HG02973 (cell line): ENCODE measurements around the gene PPP1R3G.
A peak's percentile ranks its signal among the peaks of the same experiment; 100 is the strongest.
"Not testable (repeated sequence)": the region's sequence is repeated elsewhere in the genome, so short reads cannot be mapped to it uniquely, and the experiment has no call there.

Source experiments
- ATAC-seq: cut with Tn5 transposase; IDR thresholded peaks from one replicate; pipeline ENCODE4 v1.9.1; 2021; ENCODE audit warnings: moderate library complexity; ENCODE audit not compliant: unreplicated experiment

The PPP1R3G gene

DNA sequence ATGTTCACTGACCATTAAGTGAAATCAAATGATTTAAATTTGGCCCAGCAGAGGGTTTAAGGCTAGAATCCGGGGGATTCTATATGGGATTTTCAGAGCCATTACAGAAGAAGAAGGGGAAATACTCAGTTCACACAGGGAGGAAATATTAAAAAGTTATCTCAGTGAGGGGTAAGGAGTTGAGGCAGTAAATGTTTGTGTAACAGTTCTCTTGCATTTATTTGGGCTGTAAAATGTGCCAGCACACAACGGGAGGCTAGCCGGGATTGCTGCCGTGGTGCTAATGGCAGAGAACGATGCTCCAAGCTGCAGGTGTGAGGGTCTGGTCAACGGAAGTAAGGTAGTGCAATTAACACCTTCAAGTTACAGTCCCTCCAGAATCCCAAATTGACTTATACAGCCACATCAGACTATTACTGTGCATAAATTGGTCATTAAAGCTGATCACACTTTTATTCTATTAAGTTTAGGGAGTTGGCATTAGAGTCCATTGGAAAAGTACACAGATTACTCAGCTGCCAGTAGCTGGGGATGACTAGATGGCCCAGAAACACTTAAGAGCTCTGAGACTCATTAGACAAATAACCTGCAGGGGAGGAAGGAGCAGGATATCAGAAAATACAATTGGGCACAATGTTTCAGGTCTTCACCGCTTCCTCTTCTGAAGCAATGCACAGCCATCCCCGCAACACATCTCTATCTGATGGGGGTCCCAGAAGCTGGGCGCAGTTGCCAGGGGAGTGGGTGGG lies 31.3 kb downstream of the PPP1R3G start:
- no peak for ATAC-seq

DNA sequence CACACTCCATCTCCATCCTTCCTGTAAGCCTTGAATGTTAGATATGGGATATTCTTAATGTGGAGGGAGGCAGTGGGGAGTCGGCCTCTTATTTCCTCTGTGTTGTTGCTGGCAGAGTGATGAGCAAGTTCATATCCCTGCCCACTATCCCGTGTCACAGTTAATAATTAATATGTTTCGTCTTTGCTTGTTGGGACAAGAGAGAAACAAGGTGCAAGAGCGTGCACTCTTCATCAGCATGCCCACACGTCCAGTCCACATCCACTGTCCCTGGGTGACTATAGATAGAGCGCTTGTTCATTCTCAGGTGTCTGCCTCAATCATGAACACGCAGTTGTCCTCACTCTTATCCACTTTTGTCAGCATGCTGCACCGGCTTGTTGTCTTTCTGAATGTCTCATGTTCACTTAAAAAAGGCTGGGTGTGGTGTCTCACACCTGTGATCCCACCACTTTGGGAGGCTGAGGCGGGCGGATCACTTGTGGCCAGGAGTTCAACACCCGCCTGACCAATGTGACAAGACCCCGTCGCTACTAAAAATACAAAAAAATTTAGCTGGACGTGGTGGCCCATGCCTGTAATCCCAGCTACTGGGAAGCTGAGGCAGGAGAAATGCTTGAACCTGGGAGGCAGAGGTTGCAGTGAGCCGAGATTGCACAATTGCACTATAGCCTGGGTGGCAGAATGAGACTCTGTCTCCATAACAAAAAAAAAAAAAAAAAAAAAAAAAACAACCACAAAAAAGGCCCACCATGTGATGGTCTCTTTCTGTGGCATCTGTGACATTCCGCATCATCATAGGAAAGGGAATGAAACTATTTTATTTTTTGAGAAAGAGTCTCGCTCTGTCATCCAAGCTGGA lies 34.2 kb downstream of the PPP1R3G start:
- ATAC-seq, result no peak

DNA sequence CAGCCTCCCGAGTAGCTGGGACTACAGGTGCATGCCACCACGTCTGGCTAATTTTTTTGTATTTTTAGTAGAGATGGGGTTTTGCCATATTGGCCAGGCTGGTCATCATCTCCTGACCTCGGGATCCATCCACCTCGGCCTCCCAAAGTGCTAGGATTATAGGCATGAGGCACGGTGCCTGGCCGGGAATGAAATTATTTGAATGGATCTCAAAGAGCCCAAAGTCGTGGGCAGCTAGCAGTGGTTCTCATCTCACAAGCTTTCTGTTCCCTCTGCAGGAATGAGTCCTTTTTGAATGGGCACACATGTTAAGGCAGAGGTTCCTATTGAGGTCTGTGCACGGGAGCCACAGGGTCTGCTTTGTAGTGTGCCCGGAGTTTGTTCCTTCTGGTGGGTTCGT lies 34.9 kb downstream of the PPP1R3G start:
- ATAC-seq, result no peak

DNA sequence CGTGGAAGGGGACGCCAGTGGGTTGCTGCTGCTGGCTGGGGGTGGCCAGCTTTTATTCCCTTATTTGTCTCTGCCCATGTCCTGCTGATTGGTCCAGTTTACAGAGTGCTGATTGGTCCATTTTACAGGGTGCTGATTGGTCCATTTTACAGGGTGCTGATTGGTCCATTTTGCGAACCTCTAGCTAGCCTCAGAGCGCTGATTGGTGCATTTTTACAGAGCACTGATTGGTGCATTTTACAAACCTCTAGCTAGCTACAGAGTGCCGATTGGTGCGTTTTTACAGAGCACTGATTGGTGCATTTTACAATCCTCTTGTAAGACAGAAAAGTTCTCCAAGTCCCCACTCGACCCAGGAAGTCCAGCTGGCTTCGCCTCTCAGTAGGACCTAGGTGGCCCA lies 35.4 kb downstream of the PPP1R3G start:
- not testable (repeated sequence) for ATAC-seq

DNA sequence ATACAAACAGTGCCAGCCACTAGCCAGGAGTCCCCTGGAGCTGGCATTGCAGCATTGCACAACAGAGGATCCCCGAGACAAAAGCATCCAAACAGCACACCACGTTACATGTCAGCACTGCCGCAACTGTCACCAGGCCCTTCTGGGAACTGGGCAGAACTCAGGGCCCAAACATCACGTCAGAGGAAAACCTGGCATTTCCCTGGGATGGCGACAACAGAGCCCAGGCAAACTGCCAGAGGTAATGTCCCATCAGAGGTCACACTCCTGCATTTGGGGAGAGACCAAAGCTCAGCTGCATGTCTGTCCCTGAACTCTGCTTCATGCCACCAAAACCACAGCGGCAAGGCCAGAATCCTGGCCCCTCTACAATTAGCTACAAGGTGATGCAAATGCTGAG lies 36.3 kb downstream of the PPP1R3G start:
- no peak for ATAC-seq

DNA sequence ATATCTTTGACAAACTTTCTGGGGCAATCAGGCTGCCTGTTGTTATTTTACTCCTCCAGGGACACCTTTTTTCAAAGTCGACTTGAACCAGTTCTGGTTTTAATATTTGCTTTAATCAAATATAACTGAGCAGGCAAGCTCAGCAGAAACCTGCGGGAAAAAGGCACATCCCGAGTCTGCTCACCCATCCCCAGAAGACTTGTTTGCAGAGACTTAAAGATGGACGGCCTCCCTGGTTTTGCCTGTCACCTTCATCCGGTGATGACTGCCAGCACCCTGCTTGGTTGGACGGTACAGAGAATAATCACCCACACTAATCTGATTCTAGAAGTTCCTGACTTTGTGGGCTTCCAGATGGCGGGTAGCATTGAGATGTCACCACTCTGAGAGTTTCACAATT lies 36.8 kb downstream of the PPP1R3G start:
- no peak for ATAC-seq

DNA sequence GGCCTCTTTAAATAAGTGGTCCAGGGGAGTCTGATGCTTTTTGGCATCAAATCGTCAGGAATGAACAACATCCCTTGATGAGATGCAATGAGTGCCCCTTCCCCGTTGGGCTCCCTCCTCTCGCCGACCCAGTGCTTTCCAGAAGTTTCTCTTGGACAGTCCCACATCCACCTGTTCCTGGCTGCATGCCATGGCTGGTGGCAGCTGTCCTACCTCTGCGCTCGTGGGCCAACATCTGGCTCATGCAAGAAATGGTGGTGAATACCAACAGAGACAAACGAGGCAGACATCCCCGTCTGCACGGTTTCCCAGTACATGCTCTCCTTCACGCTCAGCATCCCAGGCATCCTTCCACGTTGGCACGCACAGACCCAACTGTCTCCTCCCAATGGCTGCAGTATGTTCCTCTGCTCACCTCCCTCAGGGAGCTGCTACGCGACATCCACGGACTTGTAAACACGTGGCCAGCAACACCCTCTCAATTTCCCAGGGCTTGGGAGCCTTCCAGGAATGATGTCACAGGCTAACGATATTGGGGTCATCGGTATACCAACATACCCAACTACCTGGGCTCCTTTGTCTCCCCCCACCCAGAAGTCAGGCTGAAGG lies 37.5 kb downstream of the PPP1R3G start:
- no peak for ATAC-seq

DNA sequence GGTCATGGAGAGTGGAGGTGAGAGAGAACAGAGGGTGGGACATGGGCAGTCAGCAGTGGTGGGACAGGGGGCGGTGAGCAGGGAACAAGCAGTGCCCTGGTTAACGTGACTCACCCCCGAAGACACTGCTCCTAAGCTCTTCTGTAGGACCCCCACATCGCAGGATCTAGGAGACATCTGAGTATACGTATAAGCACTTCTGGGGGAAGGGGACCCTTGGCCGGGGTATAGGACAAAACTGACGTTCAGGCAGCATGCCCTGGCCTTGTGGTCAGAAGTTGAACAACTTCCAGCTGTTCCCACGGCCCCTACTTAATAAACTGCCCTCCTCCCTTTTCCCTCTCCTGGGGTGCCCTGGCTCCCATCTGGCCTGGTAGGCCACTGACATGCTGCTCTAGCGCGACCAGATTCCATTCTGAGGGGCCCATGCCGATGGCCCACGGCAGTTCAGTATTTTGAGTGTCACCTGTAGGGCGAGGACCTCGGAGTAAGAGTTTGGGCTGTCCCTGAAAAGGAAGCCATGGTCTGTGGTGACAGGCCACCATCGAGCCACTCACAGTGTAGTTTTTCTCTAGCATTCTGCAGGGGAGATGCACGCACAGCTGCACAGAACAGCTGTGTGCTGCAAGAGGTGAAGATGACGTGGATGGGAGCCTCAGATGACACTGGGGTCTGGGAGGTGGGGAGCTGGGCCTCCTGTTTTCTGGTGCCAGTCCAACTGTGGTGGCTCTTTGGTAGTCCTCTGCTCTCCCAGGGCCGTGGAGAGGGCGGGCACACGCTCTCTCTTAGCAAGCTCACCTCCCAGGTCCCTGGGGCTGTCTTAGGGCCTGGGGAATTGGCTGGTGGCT lies 38.4 kb downstream of the PPP1R3G start:
- ATAC-seq, result no peak

DNA sequence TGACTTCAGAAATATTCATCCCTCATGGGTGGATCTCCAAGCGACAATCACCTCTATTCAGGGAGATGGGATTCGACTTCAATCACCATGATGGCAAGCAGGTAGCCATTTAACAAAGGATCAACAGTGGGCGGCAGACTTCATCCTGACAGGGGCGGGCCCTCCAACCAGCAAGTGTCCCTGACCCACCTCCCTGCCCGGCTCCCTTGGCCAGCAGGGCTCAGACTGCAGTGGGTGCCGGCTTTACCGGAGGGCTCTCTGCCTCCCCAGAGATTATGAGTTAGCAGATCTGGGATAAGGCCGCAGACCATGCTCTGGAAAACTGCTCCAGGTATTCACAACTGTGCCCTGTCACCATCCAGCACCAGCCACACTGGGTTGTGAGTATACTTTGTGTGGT lies 39.4 kb downstream of the PPP1R3G start:
- no peak for ATAC-seq

DNA sequence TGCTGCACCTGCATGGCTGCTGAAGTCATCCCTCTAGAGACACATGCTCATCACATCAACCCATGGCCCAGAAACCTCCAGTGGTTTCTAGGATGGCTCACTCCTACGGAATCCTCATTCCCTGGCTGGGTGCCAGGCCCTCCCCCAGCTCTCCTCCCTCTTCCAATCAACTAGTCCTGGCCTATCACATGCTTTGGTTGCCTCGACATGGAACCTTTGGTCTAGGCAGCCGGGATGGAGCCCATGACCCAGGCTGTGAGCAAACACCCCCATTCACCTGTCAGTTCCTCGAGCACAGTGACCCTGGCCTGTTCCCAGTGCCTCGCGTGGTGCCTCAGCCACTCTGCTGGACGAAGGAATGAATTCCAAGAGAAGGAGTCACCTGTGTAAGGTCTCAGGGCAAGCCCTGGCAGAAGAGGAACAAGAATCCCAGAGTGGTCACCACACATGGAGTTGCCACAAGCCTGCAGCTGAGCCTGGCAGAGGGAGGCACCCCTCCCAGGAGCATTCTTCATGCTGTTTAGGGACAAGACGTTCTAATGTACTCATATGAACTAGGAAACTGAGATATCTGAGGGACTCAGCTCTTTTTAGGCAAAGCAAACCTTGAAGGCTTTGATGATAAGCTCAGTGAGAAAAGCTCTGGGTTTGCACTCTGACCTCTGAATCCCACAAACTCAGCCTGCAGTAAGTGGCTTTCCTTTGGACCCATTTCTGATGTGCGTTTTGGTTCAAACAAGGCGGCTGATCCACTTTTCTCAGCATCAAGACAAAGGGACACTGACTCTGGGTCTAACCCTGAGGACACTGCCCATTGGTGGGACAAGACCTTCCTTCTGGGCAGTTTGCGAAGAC lies 40.2 kb downstream of the PPP1R3G start:
- no peak for ATAC-seq

DNA sequence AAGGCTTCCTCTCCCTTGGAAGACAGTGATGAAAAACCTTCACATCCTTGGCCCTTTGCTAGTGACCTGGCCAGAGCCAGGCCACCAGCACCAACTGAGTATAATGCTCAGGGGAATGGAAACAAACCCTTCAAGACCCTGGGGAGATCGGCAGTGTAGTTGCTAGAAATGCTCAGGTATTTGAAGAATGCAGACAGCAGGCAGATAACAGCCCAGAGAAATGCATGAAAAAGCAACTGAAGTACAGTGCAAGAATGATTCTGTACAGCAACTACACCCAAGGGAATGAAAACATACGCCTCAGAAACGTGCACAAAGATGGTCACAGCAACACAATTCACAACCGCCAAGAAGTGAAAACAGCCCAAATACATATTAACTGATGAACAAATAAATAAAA lies 41.1 kb downstream of the PPP1R3G start:
- ATAC-seq, result no peak

DNA sequence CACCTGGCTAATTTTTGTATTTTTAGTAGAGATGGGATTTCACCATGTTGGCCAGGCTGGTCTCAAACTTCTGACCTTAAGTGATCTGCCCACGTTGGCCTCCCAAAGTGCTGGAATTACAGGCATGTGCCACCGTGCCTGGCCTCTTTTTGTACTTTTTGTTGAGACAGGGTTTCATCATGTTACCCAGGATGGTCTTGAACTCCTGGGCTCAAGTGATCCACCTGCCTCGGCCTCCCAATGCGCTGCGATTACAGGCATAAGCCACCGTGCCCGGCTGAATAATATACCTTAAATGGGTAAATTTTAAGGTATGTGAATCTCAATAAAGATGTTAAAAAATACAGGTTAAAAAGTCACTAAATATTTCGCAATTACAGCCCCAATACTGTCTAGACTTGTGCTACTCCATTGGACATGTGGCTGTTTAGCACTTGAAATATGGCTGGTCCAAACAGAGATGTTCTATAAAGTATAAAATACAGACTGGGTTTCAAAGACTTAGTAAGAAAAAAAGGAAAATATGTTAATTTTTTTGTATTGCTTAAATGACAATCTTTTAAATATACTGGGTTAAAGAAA lies 42.1 kb downstream of the PPP1R3G start:
- ATAC-seq, result no peak

DNA sequence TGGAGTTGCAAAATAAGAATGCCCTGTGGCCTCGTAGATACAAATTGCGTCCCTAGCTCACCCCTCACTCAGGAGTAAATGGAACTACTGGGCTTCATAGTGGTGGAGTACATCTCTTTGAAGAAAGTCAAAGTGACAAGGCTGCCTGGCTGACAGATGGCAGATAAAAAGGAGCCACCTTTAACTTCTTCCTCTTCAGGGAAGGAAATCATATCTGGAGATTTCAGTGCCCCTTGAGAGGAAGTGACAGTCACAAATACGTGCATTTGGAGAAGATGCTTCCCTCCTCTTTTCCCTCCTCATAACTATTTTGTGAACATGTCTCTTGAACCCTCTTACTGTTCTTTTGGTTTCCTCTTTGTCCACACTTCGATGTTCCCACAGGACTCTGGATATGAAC lies 43.2 kb downstream of the PPP1R3G start:
- ATAC-seq, result no peak

DNA sequence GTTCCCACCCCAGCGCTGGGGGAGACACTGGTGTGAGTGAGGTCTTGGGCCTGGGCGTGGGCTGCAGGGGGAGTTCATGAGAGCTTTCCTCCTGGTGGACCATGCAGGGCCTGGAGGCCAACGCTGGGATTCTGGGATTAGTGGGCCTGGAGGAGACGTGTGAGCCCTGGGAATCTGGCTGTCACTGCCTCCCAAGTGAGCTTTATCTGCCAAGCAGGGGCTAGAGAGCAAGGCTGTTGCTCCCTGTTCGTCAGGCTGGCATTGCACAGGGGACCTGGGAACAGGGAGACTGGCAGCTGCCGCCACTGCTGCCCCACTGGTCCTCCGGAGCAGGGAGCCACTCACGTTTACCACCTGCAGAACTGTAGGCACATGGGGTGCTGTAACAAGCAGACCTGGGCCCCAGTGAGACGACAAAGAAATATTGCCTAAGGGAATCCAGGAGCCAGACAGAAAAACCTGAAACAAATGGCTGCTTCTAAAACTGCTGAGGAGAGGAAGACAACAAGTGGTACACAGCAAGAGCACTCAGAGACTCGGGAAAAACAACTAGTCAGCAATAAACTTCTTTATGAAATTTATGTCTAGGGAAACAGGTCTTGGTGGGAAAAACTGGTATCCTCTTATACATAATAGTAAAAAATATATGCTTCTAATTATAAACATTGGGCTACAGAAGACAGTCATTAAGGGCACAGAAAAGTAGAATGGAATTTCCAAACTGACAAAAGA lies 45.2 kb downstream of the PPP1R3G start:
- no peak for ATAC-seq

DNA sequence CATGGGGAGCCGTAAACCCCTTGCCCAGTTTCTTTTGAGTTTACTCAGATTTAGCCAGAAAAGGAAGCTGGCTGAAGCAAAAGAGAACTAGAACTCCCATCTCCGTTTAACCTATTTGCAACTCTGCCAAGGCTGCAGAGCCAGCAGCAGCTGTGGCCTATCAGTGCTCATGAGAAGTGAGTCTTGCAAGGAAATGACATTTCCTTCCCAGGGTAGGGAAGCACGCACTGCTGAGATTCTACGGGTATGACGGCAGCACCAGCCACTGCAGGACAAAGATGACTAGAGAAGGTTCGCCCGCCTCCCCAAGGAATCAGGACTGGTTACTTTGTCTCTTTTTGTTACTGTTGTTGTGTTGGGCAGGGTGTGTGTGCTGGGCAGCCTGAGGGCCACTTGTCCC lies 47.6 kb downstream of the PPP1R3G start:
- peak; percentile 85 for ATAC-seq

DNA sequence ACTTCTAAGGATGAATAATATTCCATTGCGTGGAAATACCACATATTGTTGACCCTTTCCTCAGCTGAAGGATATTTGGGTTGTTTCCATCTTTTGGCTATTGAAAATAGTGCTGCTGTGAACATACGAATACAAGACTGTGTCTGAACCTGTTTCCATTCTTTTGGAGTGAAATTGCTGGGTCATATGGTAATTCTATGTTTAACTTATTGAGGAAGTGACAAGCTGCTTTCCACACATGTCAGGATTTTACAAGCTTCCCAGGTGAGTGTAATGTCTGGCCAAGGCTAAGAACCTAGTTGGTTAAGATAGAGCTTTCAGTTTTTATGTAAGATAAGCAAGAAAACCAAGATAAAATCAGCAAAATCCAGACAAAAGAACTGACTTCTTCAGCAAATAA lies 48.8 kb downstream of the PPP1R3G start:
- ATAC-seq, result no peak

DNA sequence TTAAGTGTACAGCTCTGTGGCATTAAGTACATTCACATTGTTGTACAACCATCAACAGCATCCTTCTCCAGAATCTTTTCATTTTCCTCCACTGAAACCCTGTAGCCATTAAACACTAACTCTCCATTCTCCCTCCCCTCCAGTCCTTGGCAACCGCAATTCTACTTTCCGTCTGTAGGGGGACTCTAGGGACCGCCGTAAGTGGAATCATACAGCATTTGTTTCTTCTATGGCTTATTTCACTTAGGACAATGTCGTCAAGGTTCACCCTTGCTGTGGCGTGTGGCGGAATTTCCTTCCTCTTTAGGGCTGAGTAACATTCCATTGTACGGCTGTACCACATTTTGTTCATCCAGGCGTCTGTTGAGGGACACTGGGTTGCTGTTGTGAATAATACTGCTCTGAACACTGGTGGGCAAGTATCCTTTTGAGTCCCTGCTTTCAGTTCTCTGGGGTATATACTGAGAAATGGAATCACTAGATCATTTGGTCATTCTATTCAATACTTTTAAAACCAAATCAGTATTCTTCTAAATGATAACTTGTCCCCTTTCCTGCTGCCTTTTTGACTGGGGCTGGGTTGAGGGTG lies 50.7 kb downstream of the PPP1R3G start:
- ATAC-seq, result peak; percentile 46

DNA sequence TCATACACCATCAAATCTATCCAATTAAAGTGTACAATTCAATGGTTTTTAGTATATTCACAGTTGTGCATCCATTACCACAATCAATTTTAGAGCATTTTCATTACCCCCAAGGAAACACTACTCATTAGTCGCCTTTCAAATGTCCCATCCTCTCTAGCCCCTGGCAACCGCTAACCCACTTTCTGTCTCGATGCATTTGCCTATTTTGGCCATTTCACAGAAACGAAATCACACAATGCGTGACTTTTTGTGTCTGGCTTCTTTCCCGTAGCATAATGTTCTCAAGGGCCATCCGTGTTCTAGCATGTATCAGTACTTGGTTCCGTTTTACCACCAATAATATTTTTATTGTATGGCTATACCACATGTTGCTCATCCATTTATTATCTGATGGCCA lies 51.7 kb downstream of the PPP1R3G start:
- ATAC-seq, result no peak
